ENCODE results near the gene ZNF256. TPM values are rescaled to one million over a fixed set of nuclear protein-coding genes. Genes with fewer than 3 reads are reported as not detected.
A peak's percentile ranks its signal among the peaks of the same experiment; 100 is the strongest.
"Not testable (repeated sequence)": the region's sequence is repeated elsewhere in the genome, so short reads cannot be mapped to it uniquely, and the experiment has no call there.

The ZNF256 gene
- polyA plus RNA-seq, 4 donors, result 1.3 to 7.7 (median 2.4) TPM

DNA sequence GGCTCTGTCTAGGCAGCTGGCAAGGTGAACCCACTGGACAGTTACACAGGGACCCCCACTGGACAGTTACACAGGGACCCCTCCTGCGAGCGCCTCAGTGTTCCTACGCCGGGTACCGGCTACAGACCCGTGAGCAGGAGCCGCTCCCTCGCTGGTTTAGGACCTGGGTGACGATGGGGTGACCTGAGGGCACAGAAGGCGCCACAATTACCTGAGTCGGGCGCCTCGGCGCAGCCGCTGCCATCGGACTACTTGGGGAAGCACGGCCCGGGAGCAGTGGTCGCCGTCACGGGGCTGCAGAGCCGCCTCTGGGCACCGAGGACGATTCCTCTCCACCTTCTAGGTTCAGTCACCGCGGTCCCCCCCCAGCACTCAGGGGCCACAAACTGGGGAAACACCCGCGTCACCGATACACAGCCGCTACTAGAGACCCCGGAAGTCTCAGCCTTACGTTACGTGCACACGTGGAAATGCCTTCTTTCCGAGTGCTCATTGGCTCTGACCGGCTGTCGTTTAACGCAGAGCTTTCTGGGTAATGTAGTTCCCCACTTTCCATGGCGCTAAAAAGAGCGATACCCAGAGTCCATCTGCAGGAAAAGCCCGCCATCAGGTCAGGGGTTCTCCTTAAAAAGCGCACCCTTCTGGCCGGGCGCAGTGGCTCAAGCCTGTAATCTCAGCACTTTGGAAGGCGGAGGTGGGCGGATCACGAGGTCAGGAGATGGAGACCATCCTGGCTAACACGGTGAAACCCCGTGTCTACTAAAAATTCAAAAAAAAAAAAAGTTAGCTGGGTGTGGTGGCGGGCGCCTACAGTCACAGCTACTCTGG lies 31.1 kb downstream of the ZNF256 start, which contains the start of gene ZNF417:
Gene ZNF417 (minus strand): TSS at position 425 of the 828 bp plus-strand sequence. CDS start 181 bp downstream, at position 244.
- peaks cover 0 to 35% (median 3%) of the 10 kb centered on the region in 3 donors for H3K36me3 ChIP-seq (ENCODE audit: control insufficient read depth in 3 of 3, insufficient read depth in 2 of 3, low read depth in 1 of 3, low read length in 3 of 3)
- FAIRE-seq; H3K27me3 ChIP-seq (ENCODE audit: control insufficient read depth in 3 of 3, insufficient read depth in 3 of 3, low read length in 3 of 3); H3K4me1 ChIP-seq (ENCODE audit: control insufficient read depth in 3 of 3, insufficient read depth in 2 of 3, low read depth in 1 of 3, low read length in 2 of 3): not testable (repeated sequence)
- H3K9me3 ChIP-seq (ENCODE audit: control insufficient read depth in 2 of 2, insufficient read depth in 1 of 2, low read depth in 1 of 2, low read length in 1 of 2), result peaks cover 0 to 31% of the 10 kb centered on the region in 2 donors
- DNase-seq, result peak; percentile 95
- WGBS, 3 donors, result 0 to 1% (median 1%) methylated on average over 39 to 51 of the region's 51 CpGs
- peak within 1 kb of the TSS; percentile 84 to 94 (median 87) for H3K4me3 ChIP-seq (ENCODE audit: low read depth in 1 of 3, low read length in 3 of 3)
- peak within 1 kb of the TSS; percentile 67 to 78 (median 74) for H3K27ac ChIP-seq (ENCODE audit: low read depth in 1 of 3, low read length in 2 of 3)

DNA sequence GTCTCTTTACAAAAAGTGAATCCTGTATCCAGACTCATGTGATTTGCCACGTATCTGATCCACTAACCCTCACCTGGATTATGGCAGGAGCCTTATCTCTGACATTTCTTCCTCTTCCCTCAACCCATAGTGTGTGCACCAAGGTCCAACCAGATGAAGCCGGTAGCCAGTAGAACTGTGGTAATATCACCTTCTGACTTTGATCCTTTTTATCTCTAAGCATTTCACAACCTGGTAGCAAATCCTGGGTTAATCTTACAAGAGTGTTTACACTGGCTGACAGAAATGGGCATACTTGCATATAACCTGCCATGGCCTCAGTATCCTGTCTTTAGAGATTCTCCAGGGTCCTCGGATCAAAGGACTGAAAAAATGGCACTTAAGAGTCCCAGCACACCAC lies 33.0 kb downstream of the ZNF256 start:
- Histone ChIP-seq H3K27me3 (ENCODE audit: control insufficient read depth in 3 of 3, insufficient read depth in 3 of 3, low read length in 3 of 3) (no peaks in the 10 kb centered on the region), H3K4me3 (ENCODE audit: low read depth in 1 of 3, low read length in 3 of 3) (no peak overlapping the region), H3K4me1 (ENCODE audit: control insufficient read depth in 3 of 3, insufficient read depth in 2 of 3, low read depth in 1 of 3, low read length in 2 of 3) (peaks cover 0 to 5% (median 0%) of the 10 kb centered on the region in 3 donors), H3K36me3 (ENCODE audit: control insufficient read depth in 3 of 3, insufficient read depth in 2 of 3, low read depth in 1 of 3, low read length in 3 of 3) (peaks cover 8 to 30% (median 16%) of the 10 kb centered on the region in 3 donors), H3K27ac (ENCODE audit: low read depth in 1 of 3, low read length in 2 of 3) (peak overlapping the region in 1 of 3 donors; percentile 58), H3K9me3 (ENCODE audit: control insufficient read depth in 2 of 2, insufficient read depth in 1 of 2, low read depth in 1 of 2, low read length in 1 of 2) (peaks cover 1 to 34% of the 10 kb centered on the region in 2 donors)
- FAIRE-seq (no peak), DNase-seq (peak; percentile 75 to 76)
- WGBS, 3 donors, result 46 to 67% (median 49%) methylated on average over 3 of the region's 3 CpGs

DNA sequence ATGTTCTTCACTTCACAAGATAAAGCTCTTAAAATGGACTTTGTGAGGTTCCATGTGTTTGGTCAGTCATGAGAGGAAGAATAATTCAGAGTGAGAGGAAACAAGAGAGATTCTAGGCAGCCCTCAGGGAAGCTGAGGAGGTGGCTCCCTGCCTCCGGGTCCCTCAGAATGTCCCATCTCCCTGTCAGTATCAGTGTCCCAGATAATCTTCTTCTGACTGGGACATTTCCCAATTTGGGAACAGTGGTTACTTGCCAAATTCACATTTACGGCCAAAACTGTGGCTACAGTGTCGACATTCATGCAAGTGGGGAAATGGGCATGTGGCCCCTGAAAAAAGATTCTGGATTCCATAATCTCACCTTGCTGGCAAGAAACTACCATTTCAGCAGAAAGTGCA lies 40.1 kb downstream of the ZNF256 start:
- Histone ChIP-seq H3K36me3 (ENCODE audit: control insufficient read depth in 3 of 3, insufficient read depth in 2 of 3, low read depth in 1 of 3, low read length in 3 of 3) (peaks cover 8 to 35% (median 16%) of the 10 kb centered on the region in 3 donors), H3K4me1 (ENCODE audit: control insufficient read depth in 3 of 3, insufficient read depth in 2 of 3, low read depth in 1 of 3, low read length in 2 of 3) (peaks cover 0 to 10% (median 2%) of the 10 kb centered on the region in 3 donors), H3K9me3 (ENCODE audit: control insufficient read depth in 2 of 2, insufficient read depth in 1 of 2, low read depth in 1 of 2, low read length in 1 of 2) (peaks cover 1 to 56% of the 10 kb centered on the region in 2 donors), H3K4me3 (ENCODE audit: low read depth in 1 of 3, low read length in 3 of 3) (no peak overlapping the region), H3K27me3 (ENCODE audit: control insufficient read depth in 3 of 3, insufficient read depth in 3 of 3, low read length in 3 of 3) (no peaks in the 10 kb centered on the region), H3K27ac (ENCODE audit: low read depth in 1 of 3, low read length in 2 of 3) (no peak overlapping the region)
- no peak for FAIRE-seq
- no peak for DNase-seq
- WGBS, 3 donors, result 92 to 99% (median 97%) methylated on average over 3 of the region's 3 CpGs

DNA sequence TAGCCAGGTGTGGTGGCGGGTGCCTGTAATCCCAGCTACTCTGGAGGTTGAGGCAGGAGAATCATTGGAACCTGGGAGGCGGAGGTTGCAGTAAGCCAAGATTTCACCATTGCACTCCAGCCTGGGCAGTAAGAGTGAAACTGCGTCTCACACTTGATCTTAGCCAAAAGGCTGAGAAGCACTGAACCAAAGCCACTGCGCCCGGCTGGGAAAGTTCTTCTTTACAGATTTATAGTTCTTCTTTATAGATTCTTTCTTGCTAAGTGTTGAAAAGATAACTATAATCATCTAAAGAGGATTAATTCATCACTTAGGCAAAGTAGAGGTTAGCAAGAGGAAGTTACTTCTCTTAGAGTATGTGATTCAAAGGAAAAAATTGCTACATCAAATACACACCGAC lies 42.2 kb downstream of the ZNF256 start:
- peaks cover 2 to 22% (median 5%) of the 10 kb centered on the region in 3 donors for H3K36me3 ChIP-seq (ENCODE audit: control insufficient read depth in 3 of 3, insufficient read depth in 2 of 3, low read depth in 1 of 3, low read length in 3 of 3)
- no peak overlapping the region for H3K27ac ChIP-seq (ENCODE audit: low read depth in 1 of 3, low read length in 2 of 3)
- 84 to 92% (median 90%) methylated on average over 6 of the region's 6 CpGs for WGBS, 3 donors
- DNase-seq (no peak), FAIRE-seq (no peak)
- no peaks in the 10 kb centered on the region for H3K27me3 ChIP-seq (ENCODE audit: control insufficient read depth in 3 of 3, insufficient read depth in 3 of 3, low read length in 3 of 3)
- H3K4me1 ChIP-seq (ENCODE audit: control insufficient read depth in 3 of 3, insufficient read depth in 2 of 3, low read depth in 1 of 3, low read length in 2 of 3), result peaks cover 0 to 10% (median 2%) of the 10 kb centered on the region in 3 donors
- peaks cover 0 to 41% of the 10 kb centered on the region in 2 donors for H3K9me3 ChIP-seq (ENCODE audit: control insufficient read depth in 2 of 2, insufficient read depth in 1 of 2, low read depth in 1 of 2, low read length in 1 of 2)
- H3K4me3 ChIP-seq (ENCODE audit: low read depth in 1 of 3, low read length in 3 of 3), result no peak overlapping the region

DNA sequence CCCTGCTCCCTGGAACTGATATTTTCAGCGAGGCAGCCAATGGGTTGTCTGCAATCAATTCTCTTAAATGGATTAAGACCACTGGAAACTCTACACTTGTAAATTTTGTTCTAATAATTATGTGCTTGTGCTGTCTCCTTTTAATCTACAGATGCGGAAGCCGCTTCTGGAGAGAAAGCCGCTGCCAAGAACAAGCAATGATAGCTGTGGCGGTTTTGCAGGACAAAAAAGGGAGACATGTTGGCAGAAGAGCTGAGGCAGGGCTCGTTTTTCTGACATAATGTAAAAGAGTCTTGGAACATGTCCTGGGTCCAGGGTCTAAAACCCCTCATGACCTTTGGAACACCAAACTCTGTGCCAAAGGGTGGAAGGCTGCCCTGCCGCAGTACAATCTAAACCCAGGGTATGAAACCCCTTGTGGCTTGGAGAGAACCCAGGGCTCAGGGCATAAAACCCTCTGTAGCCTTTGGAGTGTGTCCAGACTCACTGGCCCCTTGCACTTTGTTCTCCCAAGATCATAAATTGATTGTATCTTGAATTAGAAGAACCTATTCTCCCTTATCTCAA lies 43.8 kb downstream of the ZNF256 start:
- Histone ChIP-seq H3K27ac (ENCODE audit: low read depth in 1 of 3, low read length in 2 of 3) (peak overlapping the region in 2 of 3 donors; percentile 34 to 43), H3K4me3 (ENCODE audit: low read depth in 1 of 3, low read length in 3 of 3) (peak overlapping the region in 1 of 3 donors; percentile 22), H3K27me3 (ENCODE audit: control insufficient read depth in 3 of 3, insufficient read depth in 3 of 3, low read length in 3 of 3) (no peaks in the 10 kb centered on the region), H3K9me3 (ENCODE audit: control insufficient read depth in 2 of 2, insufficient read depth in 1 of 2, low read depth in 1 of 2, low read length in 1 of 2) (peaks cover 0 to 36% of the 10 kb centered on the region in 2 donors), H3K4me1 (ENCODE audit: control insufficient read depth in 3 of 3, insufficient read depth in 2 of 3, low read depth in 1 of 3, low read length in 2 of 3) (peaks cover 0 to 10% (median 2%) of the 10 kb centered on the region in 3 donors), H3K36me3 (ENCODE audit: control insufficient read depth in 3 of 3, insufficient read depth in 2 of 3, low read depth in 1 of 3, low read length in 3 of 3) (peaks cover 0 to 20% (median 2%) of the 10 kb centered on the region in 3 donors)
- no peak for FAIRE-seq
- DNase-seq, result peak; percentile 69 to 86
- WGBS, 3 donors, result 20 to 60% (median 27%) methylated on average over 7 of the region's 7 CpGs

DNA sequence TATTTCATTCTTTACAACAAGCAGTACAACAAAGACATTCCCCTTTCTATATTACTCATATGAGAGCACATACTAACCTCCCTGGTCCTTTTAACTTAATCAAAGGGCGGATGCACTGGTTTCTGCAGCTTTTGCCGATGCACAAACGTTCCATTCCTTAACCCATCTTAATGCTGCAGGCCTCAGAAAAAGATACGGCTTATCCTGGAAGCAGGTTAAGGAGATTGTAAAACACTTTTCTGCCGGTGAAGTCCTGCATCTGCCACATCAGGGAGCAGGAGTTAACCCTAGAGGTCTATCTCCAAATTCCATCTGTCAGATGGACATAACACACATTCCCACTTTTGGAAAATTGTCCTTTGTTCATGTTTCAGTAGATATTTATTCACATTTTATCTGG lies 47.2 kb downstream of the ZNF256 start:
- H3K27me3 ChIP-seq (ENCODE audit: control insufficient read depth in 3 of 3, insufficient read depth in 3 of 3, low read length in 3 of 3), result no peaks in the 10 kb centered on the region
- no peak for FAIRE-seq

More for the DNA sequence above, 47.2 kb downstream of the ZNF256 start:
- peaks cover 0 to 21% of the 10 kb centered on the region in 2 donors for H3K9me3 ChIP-seq (ENCODE audit: control insufficient read depth in 2 of 2, insufficient read depth in 1 of 2, low read depth in 1 of 2, low read length in 1 of 2)
- WGBS, 3 donors, result 82 to 91% (median 87%) methylated on average over 5 of the region's 5 CpGs
- H3K36me3 ChIP-seq (ENCODE audit: control insufficient read depth in 3 of 3, insufficient read depth in 2 of 3, low read depth in 1 of 3, low read length in 3 of 3), result peaks cover 2 to 7% (median 2%) of the 10 kb centered on the region in 3 donors
- DNase-seq, result no peak
- peaks cover 0 to 10% (median 2%) of the 10 kb centered on the region in 3 donors for H3K4me1 ChIP-seq (ENCODE audit: control insufficient read depth in 3 of 3, insufficient read depth in 2 of 3, low read depth in 1 of 3, low read length in 2 of 3)
- no peak overlapping the region for H3K4me3 ChIP-seq (ENCODE audit: low read depth in 1 of 3, low read length in 3 of 3)
- no peak overlapping the region for H3K27ac ChIP-seq (ENCODE audit: low read depth in 1 of 3, low read length in 2 of 3)

Other genes with a start within 250 kb of the ZNF256 start
- gene ZNF154, start 238.5 kb downstream of the ZNF256 start, polyA plus RNA-seq, result 10 to 100 TPM in 1 of 4 donors, 1 to 10 TPM in 1, under 1 TPM in 1, not detected in 1; 0.27 to 16.7 (median 1.4) TPM
- 10 to 100 TPM in 1 of 4 donors, 1 to 10 TPM in 3; 1.6 to 13.0 (median 2.8) TPM for gene ZNF671, start 220.1 kb downstream of the ZNF256 start, polyA plus RNA-seq
- gene ZNF776, start 200.9 kb downstream of the ZNF256 start, polyA plus RNA-seq, result 10 to 100 TPM in 1 of 4 donors, 1 to 10 TPM in 3; 3.1 to 22.1 (median 4.8) TPM
- 10 to 100 TPM in 1 of 4 donors, 1 to 10 TPM in 3; 6.2 to 20.4 (median 8.0) TPM for gene ZNF586, start 178.0 kb downstream of the ZNF256 start, polyA plus RNA-seq
- gene ZNF552, start 132.8 kb downstream of the ZNF256 start, polyA plus RNA-seq, result 10 to 100 TPM in 1 of 4 donors, 1 to 10 TPM in 3; 8.1 to 48.0 (median 9.0) TPM
- gene ZNF587B, start 117.4 kb downstream of the ZNF256 start, polyA plus RNA-seq, result 10 to 100 TPM in 1 of 4 donors, 1 to 10 TPM in 3; 2.7 to 21.8 (median 6.5) TPM
- gene ZNF587, start 97.8 kb downstream of the ZNF256 start, polyA plus RNA-seq, result 10 to 100 TPM in 2 of 4 donors, 1 to 10 TPM in 2; 5.1 to 53.9 (median 12.2) TPM
- gene ZNF814, start 58.7 kb downstream of the ZNF256 start, polyA plus RNA-seq, result 10 to 100 TPM; 11.6 to 44.8 (median 17.2) TPM
- 10 to 100 TPM in 1 of 4 donors, 1 to 10 TPM in 3; 1.6 to 24.0 (median 3.4) TPM for gene ZNF417, start 31.1 kb downstream of the ZNF256 start, polyA plus RNA-seq
- 10 to 100 TPM in 1 of 4 donors, 1 to 10 TPM in 3; 2.5 to 14.1 (median 5.0) TPM for gene ZNF418, start 12.3 kb downstream of the ZNF256 start, polyA plus RNA-seq
- 1 to 10 TPM in 2 of 4 donors, under 1 TPM in 1, not detected in 1; 0.85 to 1.3 (median 1.0) TPM for gene C19orf18, start 26.8 kb upstream of the ZNF256 start, polyA plus RNA-seq
- gene ZNF606, start 55.1 kb upstream of the ZNF256 start, polyA plus RNA-seq, result 10 to 100 TPM in 1 of 4 donors, 1 to 10 TPM in 3; 3.8 to 20.1 (median 6.4) TPM
- gene ZSCAN1, start 86.3 kb upstream of the ZNF256 start, polyA plus RNA-seq, result under 1 TPM in 2 of 4 donors, not detected in 2; 0.21 to 0.38 TPM
- gene ZNF135, start 111.6 kb upstream of the ZNF256 start, polyA plus RNA-seq, result 1 to 10 TPM in 2 of 4 donors, under 1 TPM in 2; 0.67 to 6.2 (median 1.4) TPM
- gene ZSCAN18, start 150.5 kb upstream of the ZNF256 start, polyA plus RNA-seq, result 10 to 100 TPM in 2 of 4 donors, 1 to 10 TPM in 2; 6.3 to 58.1 (median 18.5) TPM
- 10 to 100 TPM in 1 of 4 donors, 1 to 10 TPM in 3; 1.1 to 12.3 (median 2.7) TPM for gene ZNF329, start 203.1 kb upstream of the ZNF256 start, polyA plus RNA-seq
- 10 to 100 TPM; 13.6 to 34.8 (median 22.7) TPM for gene ZNF274, start 235.4 kb upstream of the ZNF256 start, polyA plus RNA-seq

Data from small intestine (tissue), 7 donors.